NB4 (cell line): ENCODE data around the gene C5AR1.

Source experiments
- DNase-seq: peaks from one replicate; pipeline ENCODE4 v3.0.0; 2010; ENCODE audit warnings: low read depth
- H3K4me3 ChIP-seq: one replicate; pipeline ENCODE4 v1.5.1; 2011; ENCODE audit warnings: mild to moderate bottlenecking, low read depth, low read length, moderate library complexity
- CTCF ChIP-seq: IDR thresholded peaks from one replicate; pipeline ENCODE4 v1.5.1; 2012; ENCODE audit warnings: low read depth, low read length
- MAX ChIP-seq: IDR thresholded peaks from 2 replicates; pipeline ENCODE4 v1.6.1; 2011; ENCODE audit warnings: low read depth, low read length
- MYC ChIP-seq: IDR thresholded peaks from 2 replicates; pipeline ENCODE4 v1.6.1; 2011; ENCODE audit warnings: low read depth, low read length
- POLR2A ChIP-seq: IDR thresholded peaks from 2 replicates; pipeline ENCODE4 v1.6.1; 2011; ENCODE audit warnings: mild to moderate bottlenecking; ENCODE audit not compliant: insufficient read length; ENCODE audit errors: extremely low read depth

The C5AR1 gene

GRCh38 chr19:47313754-47314295 lies 4.2 kb downstream of the C5AR1 start:
- no peak overlapping the region for H3K4me3 ChIP-seq
- TF ChIP-seq CTCF = peak; percentile 5
- TF ChIP-seq MYC = no peak
- DNase-seq = no peak

- H3K4me3 ChIP-seq = no peak overlapping the region
- TF ChIP-seq CTCF (no peak), MYC (peak; percentile 95), POLR2A (no peak), MAX (peak; percentile 94)
- DNase-seq = peak; percentile 100
These were observed 5.6 kb downstream of the C5AR1 start for GRCh38 chr19:47315125-47315821.

- H3K4me3 ChIP-seq = no peak overlapping the region
- DNase-seq = no peak
- TF ChIP-seq MAX (peak; percentile 54), CTCF (no peak), MYC (0 out of 2 replicates have a peak, but pooled peaks have one; percentile 17), POLR2A (no peak)
These were observed 6.9 kb downstream of the C5AR1 start for GRCh38 chr19:47316513-47316912.

GRCh38 chr19:47319923-47320871 lies 10.5 kb downstream of the C5AR1 start:
- no peak for TF ChIP-seq MYC
- TF ChIP-seq CTCF = no peak
- TF ChIP-seq MAX = no peak
- no peak for TF ChIP-seq POLR2A
- no peak for DNase-seq
- H3K4me3 ChIP-seq = no peak overlapping the region

- TF ChIP-seq CTCF (no peak), MAX (no peak), MYC (no peak), POLR2A (no peak)
- no peak for DNase-seq
These were observed 12.0 kb downstream of the C5AR1 start for GRCh38 chr19:47321630-47322029.

More at GRCh38 chr19:47321630-47322029, 12.0 kb downstream of the C5AR1 start:
- no peak overlapping the region for H3K4me3 ChIP-seq
